Neuron (in vitro differentiated cells): ENCODE measurements around the gene GGNBP2.
"Not testable (repeated sequence)": the region's sequence is repeated elsewhere in the genome, so short reads cannot be mapped to it uniquely, and the experiment has no call there.

Experiments used
- H2AFZ ChIP-seq: one replicate; pipeline ENCODE4 v1.6.1; 2013; ENCODE audit warnings: low read depth, mild to moderate bottlenecking, inconsistent platforms, low read length, moderate library complexity
- H3K27me3 ChIP-seq: one replicate; pipeline ENCODE4 v1.6.1; 2013; ENCODE audit warnings: low read length; ENCODE audit not compliant: insufficient read depth
- H3K36me3 ChIP-seq: one replicate; pipeline ENCODE4 v1.6.1; 2013; ENCODE audit warnings: low read length; ENCODE audit not compliant: insufficient read depth
- H3K4me1 ChIP-seq: one replicate; pipeline ENCODE4 v1.6.1; 2013; ENCODE audit warnings: low read length; ENCODE audit not compliant: insufficient read depth
- H3K4me3 ChIP-seq: 2 replicates; pipeline ENCODE4 v1.5.1; 2013; ENCODE audit warnings: mild to moderate bottlenecking, low read length, moderate library complexity
- H3K9me3 ChIP-seq: one replicate; pipeline ENCODE4 v1.6.1; 2013; ENCODE audit warnings: low read length

GGNBP2 gene

DNA sequence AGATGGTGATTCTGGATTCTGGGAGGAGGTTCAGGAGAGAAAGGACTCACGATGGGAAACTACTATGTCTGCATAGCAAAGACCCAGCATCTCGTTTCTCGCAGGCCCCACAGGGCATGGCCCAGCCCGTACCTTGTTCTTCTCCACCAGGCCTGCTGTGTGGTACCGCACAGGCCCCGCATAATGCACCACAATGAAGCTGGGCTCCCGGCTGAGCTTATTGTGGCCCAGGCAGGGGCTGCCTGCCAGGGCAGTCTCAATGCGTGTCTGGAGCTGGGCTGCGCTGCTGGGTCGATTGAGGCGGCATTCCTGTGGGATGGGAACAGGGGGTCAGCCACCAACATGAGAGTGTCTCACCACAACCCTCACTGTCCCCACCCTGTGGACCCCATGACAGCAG is 37.9 kb upstream of the GGNBP2 start:
- Histone ChIP-seq H2AFZ (no peak overlapping the region), H3K9me3 (no peaks in the 10 kb centered on the region), H3K4me3 (no peak overlapping the region), H3K27me3 (no peaks in the 10 kb centered on the region), H3K36me3 (peaks cover 69% of the 10 kb centered on the region), H3K4me1 (no peaks in the 10 kb centered on the region)

DNA sequence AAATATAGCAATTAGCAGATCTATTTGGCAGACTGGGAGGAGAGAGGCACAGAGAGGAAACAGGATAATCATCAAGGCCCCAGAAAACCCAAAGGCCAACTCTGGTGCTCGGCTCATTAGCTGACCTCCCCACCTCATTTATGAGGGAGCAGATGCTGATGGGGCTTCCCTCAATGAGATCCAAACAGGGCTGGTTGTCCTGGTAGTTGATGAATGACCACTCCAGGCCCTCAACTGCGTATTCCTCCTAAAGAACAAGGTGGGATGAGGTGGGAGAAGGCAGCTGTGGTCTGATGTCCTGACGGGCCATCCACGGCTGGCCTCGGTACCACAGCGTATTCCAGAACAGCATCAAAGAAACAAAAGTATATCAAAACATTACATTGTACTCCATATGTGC is 37.5 kb upstream of the GGNBP2 start:
- H3K27me3 ChIP-seq, result no peaks in the 10 kb centered on the region
- H3K4me1 ChIP-seq, result no peaks in the 10 kb centered on the region
- H3K36me3 ChIP-seq, result peaks cover 67% of the 10 kb centered on the region
- no peak overlapping the region for H2AFZ ChIP-seq
- no peak overlapping the region for H3K4me3 ChIP-seq
- no peaks in the 10 kb centered on the region for H3K9me3 ChIP-seq

DNA sequence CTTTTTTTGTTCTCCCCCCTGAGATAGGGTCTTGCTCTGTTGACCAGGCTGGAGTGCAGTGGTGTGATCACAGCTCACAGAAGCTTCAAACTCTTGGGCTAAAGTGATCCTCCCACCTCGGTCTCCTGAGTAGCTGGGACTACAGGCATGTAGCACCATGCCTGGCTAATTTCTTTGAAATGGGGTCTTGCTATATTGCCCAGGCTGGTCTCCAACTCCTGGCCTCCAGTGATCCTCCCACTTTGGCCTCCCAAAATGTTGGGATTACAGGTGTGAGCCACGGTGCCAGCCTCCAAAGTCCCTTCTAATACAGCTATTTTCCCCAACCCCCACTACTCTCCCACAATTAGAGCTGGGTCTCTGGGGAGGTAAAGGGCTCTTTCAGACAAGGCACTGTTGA is 36.3 kb upstream of the GGNBP2 start:
- not testable (repeated sequence) for H2AFZ ChIP-seq, H3K9me3 ChIP-seq, H3K27me3 ChIP-seq, H3K4me1 ChIP-seq, H3K4me3 ChIP-seq
- H3K36me3 ChIP-seq, result peaks cover 62% of the 10 kb centered on the region

DNA sequence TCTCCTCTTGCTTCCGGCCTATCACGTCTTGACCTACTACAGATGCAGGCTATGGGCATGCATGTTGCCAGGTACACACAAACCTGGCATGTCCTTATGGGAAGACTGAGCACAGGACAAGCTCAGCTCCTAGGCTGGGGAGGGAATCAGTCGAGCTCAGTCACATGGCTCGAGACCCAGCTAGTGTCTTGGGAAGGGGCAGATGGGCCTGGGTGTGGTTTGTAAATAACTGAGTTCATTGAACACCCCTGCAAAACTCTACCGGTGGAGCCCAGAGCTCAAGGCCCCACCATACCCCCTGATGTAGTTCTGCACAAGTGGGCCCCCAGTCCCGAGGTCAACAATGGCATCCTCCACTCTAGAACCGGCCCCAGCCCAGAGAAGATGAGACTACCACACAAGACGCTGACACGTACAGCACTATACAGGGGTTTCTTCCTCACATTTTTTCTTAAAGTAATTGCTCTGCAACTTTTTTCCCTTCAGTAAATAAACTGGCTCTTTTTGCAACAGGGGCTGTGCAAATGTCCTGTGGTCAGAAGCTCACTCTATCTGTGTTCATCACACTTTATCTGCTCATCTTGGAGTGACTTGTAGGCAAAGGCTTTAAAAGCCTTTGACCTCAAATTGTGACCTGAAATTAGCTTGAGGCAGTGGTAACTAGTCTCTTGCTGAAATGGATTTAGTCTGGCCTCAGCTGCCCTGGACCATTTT is 35.3 kb upstream of the GGNBP2 start:
- peaks cover 55% of the 10 kb centered on the region for H3K36me3 ChIP-seq
- no peaks in the 10 kb centered on the region for H3K27me3 ChIP-seq
- H2AFZ ChIP-seq, result no peak overlapping the region
- H3K9me3 ChIP-seq, result no peaks in the 10 kb centered on the region
- no peaks in the 10 kb centered on the region for H3K4me1 ChIP-seq
- H3K4me3 ChIP-seq, result no peak overlapping the region

DNA sequence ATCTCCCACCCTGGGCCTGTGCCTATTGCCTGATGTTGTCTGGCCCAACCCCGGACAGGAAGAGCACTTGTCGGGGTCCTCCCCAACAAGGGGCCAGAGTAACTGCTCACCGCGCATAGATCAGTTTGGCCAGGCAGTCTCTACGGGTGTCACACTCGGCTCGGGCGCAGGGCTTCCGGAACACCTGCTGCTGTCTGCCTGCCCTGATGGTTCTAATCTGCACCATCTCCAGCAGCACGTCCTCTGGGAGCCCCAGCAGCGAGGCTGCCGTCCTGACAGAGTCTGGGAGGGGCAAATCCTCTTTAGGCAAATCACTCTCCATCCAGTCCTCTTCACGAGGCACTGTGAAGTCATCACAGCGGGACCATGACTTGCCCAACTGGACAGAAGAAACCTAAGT is 34.1 kb upstream of the GGNBP2 start:
- H3K4me3 ChIP-seq, result no peak overlapping the region
- peaks cover 55% of the 10 kb centered on the region for H3K36me3 ChIP-seq
- no peaks in the 10 kb centered on the region for H3K27me3 ChIP-seq
- H2AFZ ChIP-seq, result no peak overlapping the region
- no peaks in the 10 kb centered on the region for H3K4me1 ChIP-seq
- no peaks in the 10 kb centered on the region for H3K9me3 ChIP-seq

DNA sequence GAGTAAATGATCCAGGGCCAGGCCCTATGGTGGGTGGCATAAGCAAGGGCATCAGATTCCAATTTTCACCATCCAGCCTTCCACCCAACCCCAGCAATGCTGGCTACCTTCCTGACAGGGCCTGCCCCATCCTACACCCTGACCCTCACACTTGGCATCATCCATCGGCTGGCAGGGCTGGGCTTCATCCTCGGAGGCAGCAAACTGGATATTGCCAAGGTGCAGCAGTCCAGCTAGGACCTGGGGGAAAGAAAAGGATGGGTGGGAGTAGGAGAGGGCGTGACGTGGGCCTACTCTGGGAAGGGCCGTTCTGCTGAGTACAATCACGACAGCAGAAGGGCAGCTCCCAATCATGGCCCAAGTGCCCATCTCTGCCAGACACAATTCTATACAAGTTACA is 33.5 kb upstream of the GGNBP2 start:
- peaks cover 53% of the 10 kb centered on the region for H3K36me3 ChIP-seq
- H3K4me3 ChIP-seq, result no peak overlapping the region
- H3K27me3 ChIP-seq, result no peaks in the 10 kb centered on the region
- no peak overlapping the region for H2AFZ ChIP-seq
- no peaks in the 10 kb centered on the region for H3K9me3 ChIP-seq
- no peaks in the 10 kb centered on the region for H3K4me1 ChIP-seq

DNA sequence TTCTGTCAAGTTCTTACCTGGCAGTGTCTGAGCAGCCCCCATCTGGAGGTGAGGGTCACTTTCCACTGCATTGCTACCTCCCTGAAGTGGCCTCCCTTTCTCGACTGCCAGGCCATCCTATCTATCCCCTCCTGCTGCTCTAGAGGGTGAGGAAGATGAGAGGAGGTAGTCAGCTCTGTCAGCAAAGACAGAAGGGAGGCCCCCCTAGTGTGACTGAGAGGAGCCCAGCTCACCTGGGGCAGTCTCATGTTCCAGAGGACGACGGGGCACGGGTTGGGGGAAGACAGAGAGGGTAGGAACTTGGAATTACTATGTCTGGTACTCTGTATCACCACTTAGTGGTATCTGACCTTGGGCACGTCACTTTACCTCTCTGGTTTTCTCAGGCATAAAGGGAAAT is 32.1 kb upstream of the GGNBP2 start:
- Histone ChIP-seq H3K4me3 (no peak overlapping the region), H3K27me3 (no peaks in the 10 kb centered on the region), H3K36me3 (peaks cover 54% of the 10 kb centered on the region), H3K4me1 (no peaks in the 10 kb centered on the region), H3K9me3 (no peaks in the 10 kb centered on the region), H2AFZ (no peak overlapping the region)

DNA sequence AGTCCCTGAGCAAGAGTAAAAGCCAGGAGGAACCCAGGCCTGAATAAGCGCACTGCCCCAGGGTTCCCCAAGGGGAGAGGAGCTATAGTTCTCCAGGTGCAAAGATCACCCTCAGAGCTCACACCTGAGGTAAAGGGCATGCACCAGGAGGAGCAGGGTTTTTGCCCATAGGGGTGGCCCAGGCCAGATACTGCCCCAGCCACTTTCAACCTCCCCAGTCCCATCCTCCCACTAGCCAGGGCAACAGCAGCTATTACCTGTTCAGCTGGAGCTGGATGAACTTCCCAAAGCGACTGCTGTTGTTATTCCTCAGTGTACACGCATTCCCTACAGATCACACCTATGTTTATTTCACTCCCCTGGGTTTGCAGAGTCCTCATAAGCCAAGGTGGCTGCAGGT is 29.9 kb upstream of the GGNBP2 start:
- Histone ChIP-seq H3K9me3 (no peaks in the 10 kb centered on the region), H2AFZ (no peak overlapping the region), H3K4me1 (no peaks in the 10 kb centered on the region), H3K27me3 (no peaks in the 10 kb centered on the region), H3K4me3 (no peak overlapping the region), H3K36me3 (peaks cover 43% of the 10 kb centered on the region)

DNA sequence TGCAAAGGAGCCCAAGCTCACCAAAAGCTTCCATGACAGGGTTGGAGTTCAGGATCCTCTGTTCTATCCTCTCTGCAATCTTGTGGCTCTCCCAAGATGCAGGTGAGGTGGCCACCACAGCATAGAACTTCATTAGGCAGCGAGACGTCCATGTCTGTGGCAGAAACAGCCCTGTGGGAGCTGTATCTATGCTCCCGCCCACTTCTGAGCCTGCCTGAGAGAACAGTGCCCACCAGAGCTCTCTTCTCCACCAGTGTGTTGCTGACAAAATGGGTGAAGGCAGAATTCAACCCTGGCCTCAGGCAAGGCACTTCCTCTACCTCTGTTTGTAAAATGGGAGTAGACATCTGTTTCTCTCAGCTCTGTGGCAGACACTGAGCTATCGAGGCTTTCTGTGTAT is 28.9 kb upstream of the GGNBP2 start:
- Histone ChIP-seq H2AFZ (no peak overlapping the region), H3K27me3 (no peaks in the 10 kb centered on the region), H3K4me1 (no peaks in the 10 kb centered on the region), H3K4me3 (no peak overlapping the region), H3K9me3 (no peaks in the 10 kb centered on the region), H3K36me3 (peaks cover 39% of the 10 kb centered on the region)

DNA sequence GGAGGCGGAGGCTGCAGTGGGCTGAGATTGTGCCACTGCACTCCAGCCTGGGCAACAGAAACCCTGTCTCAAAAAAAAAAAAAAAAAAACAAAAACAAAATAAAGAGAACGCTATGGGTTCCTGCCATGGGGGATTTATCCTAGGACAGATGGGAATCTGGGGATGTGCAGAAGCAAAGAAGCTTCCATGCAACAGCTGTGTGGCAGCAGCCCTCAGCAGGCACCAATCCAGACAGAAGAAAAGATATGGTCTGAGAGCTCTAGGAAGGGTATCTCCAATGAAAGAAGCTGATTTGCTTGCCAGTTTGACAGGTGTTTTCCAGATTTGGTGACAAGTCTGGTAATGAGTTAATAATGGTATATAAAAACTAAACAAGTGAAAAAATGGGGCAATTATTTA is 21.6 kb upstream of the GGNBP2 start:
- H3K27me3 ChIP-seq, result no peaks in the 10 kb centered on the region
- no peaks in the 10 kb centered on the region for H3K9me3 ChIP-seq
- no peaks in the 10 kb centered on the region for H3K4me1 ChIP-seq
- no peak overlapping the region for H3K4me3 ChIP-seq
- H3K36me3 ChIP-seq, result peaks cover 47% of the 10 kb centered on the region
- no peak overlapping the region for H2AFZ ChIP-seq

DNA sequence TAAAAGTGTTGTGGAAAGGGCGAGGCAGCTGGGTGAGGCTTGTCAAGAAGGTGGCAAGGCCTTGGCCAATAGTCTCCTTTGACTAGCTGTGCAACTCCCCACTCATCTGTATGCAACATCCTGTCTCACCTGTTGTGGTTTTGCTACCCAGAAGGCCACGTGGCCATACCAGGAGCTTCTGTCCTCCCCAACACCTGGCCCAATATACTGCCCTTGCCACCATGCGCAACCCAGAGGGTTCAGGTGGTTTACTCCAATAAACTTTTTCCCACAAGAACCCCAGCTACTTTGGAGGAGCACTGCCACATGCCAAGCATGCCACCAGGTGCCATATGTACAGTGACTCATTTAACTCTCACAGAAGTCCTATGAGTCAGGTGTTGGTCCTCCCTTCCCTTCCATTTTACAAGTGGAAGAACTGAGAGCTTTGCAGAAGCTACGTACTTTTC is 20.3 kb upstream of the GGNBP2 start:
- Histone ChIP-seq H3K4me1 (no peaks in the 10 kb centered on the region), H2AFZ (no peak overlapping the region), H3K4me3 (no peak overlapping the region), H3K36me3 (peaks cover 52% of the 10 kb centered on the region), H3K9me3 (no peaks in the 10 kb centered on the region), H3K27me3 (no peaks in the 10 kb centered on the region)

DNA sequence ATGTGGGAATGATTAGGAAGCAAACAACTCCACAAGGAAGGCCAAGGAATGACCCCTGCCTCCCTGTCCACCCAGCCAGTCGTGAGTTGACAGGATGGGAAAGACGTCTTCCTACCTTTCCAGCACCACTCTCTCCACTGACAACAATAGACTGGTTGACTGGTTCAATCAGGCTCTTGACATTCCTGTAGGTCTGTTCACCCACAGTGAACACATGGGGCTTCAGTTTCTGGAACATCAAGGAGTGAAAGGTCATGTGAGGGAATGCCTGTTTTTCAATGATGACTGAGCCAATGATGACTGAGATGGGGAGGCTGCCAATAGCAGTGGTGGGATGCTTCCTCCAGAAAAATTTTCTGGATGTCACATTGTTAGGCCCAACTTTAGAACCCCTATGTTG is 19.6 kb upstream of the GGNBP2 start:
- Histone ChIP-seq H3K9me3 (no peaks in the 10 kb centered on the region), H2AFZ (no peak overlapping the region), H3K4me3 (no peak overlapping the region), H3K27me3 (no peaks in the 10 kb centered on the region), H3K36me3 (peaks cover 52% of the 10 kb centered on the region), H3K4me1 (no peaks in the 10 kb centered on the region)

DNA sequence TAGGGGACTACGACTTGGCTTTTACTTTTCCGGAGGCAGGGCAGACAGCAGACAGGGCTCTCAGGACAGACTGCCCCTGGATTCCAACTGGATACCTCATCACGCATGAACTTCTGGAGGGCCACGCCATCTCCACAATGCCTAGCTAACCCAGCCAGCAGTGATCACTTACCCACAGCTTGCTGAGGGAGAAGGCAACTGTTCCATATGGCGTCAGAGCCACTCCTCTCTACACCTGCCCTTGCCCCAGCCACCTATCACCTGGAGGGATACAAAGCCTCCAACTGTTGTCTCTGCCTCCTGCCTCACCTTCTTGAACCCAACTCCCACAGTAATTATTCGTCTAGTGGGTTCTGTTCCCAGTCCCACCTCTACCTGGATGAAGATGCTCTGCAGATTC is 18.8 kb upstream of the GGNBP2 start:
- no peaks in the 10 kb centered on the region for H3K27me3 ChIP-seq
- peaks cover 46% of the 10 kb centered on the region for H3K36me3 ChIP-seq
- H3K9me3 ChIP-seq, result no peaks in the 10 kb centered on the region
- H2AFZ ChIP-seq, result no peak overlapping the region
- H3K4me1 ChIP-seq, result no peaks in the 10 kb centered on the region
- no peak overlapping the region for H3K4me3 ChIP-seq

DNA sequence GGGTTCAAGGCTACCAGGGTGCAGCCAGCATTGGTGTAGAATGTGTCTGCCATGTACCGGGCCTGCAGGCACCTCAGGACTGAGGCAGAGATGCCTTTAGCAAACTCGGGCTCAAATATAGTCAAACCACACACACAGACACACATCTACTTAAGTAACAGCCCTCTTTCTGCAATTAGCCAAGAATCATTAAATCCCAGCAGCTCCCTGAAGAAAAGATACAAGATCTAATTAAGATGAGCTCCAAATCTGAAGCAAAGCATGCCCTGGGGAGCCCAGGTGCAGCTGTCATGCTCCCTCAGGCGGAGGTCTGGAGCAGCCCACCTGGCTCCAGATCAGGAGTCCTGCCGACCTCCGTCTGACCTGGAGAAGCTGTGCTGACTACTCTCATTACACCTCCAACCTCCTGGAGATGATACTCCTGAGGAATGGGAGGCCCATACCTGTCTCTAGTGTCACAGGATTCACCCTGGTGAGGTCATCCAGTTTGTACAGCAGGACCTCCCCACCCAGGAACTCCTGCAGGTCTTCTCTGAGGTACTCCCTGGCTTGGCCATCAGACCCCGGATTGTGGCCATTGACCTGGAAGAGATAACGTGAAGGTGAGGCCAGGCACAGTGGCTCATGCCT is 17.0 kb upstream of the GGNBP2 start:
- H2AFZ ChIP-seq, result no peak overlapping the region
- H3K9me3 ChIP-seq, result no peaks in the 10 kb centered on the region
- H3K36me3 ChIP-seq, result peaks cover 59% of the 10 kb centered on the region
- H3K4me3 ChIP-seq, result no peak overlapping the region
- no peaks in the 10 kb centered on the region for H3K4me1 ChIP-seq
- H3K27me3 ChIP-seq, result no peaks in the 10 kb centered on the region
